ENCODE measurements around the gene PPP2R5D. TPM values are rescaled to one million over a fixed set of nuclear protein-coding genes. Genes with fewer than 3 reads are reported as not detected.

PPP2R5D gene
- total RNA-seq, 3 donors from 2014 or later, result 35.9 to 45.0 (median 38.8) TPM

Other genes starting within 250 kb of the PPP2R5D start
- gene TBCC, start 238.5 kb upstream of the PPP2R5D start, total RNA-seq, result 10 to 100 TPM; 22.6 to 35.3 (median 26.6) TPM
- 10 to 100 TPM; 18.3 to 26.2 (median 23.4) TPM for gene BICRAL, start 202.5 kb upstream of the PPP2R5D start, total RNA-seq
- 10 to 100 TPM; 47.4 to 61.4 (median 53.7) TPM for gene RPL7L1, start 105.0 kb upstream of the PPP2R5D start, total RNA-seq
- gene PTCRA, start 68.5 kb upstream of the PPP2R5D start, total RNA-seq, result not detected
- gene CNPY3, start 55.1 kb upstream of the PPP2R5D start, total RNA-seq, result 10 to 100 TPM; 18.4 to 30.5 (median 23.5) TPM
- gene GNMT, start 23.8 kb upstream of the PPP2R5D start, total RNA-seq, result under 1 TPM in 2 of 3 donors, not detected in 1; 0.75 to 0.76 TPM
- gene PEX6, start 5.4 kb upstream of the PPP2R5D start, total RNA-seq, result 10 to 100 TPM; 14.3 to 38.6 (median 20.6) TPM
- 10 to 100 TPM; 38.0 to 47.4 (median 39.1) TPM for gene MEA1, start 29.4 kb downstream of the PPP2R5D start, total RNA-seq
- 10 to 100 TPM; 53.4 to 84.1 (median 57.3) TPM for gene KLHDC3, start 29.7 kb downstream of the PPP2R5D start, total RNA-seq
- gene RRP36, start 37.1 kb downstream of the PPP2R5D start, total RNA-seq, result 10 to 100 TPM; 31.4 to 40.0 (median 37.1) TPM
- 10 to 100 TPM; 15.1 to 16.2 (median 15.3) TPM for gene CUL7, start 69.3 kb downstream of the PPP2R5D start, total RNA-seq
- gene MRPL2, start 74.9 kb downstream of the PPP2R5D start, total RNA-seq, result 10 to 100 TPM; 58.7 to 82.8 (median 75.2) TPM
- 100 to 1,000 TPM in 1 of 3 donors, 10 to 100 TPM in 2; 69.1 to 144 (median 99.1) TPM for gene KLC4, start 75.1 kb downstream of the PPP2R5D start, total RNA-seq
- gene PTK7, start 91.7 kb downstream of the PPP2R5D start, total RNA-seq, result 10 to 100 TPM in 1 of 3 donors, 1 to 10 TPM in 2; 8.3 to 12.9 (median 9.4) TPM
- gene SRF, start 186.7 kb downstream of the PPP2R5D start, total RNA-seq, result 10 to 100 TPM; 19.5 to 87.1 (median 26.3) TPM
- gene CUL9, start 197.6 kb downstream of the PPP2R5D start, total RNA-seq, result 10 to 100 TPM; 35.9 to 46.9 (median 44.3) TPM
- gene DNPH1, start 244.9 kb downstream of the PPP2R5D start, total RNA-seq, result 10 to 100 TPM; 42.7 to 69.0 (median 45.7) TPM